ENCODE data around the gene RPTOR. TPM values are rescaled to one million over a fixed set of nuclear protein-coding genes. Genes with fewer than 3 reads are reported as not detected.

Gene RPTOR
- total RNA-seq, 1 experiment from 2014 or later = 19.7 TPM

DNA sequence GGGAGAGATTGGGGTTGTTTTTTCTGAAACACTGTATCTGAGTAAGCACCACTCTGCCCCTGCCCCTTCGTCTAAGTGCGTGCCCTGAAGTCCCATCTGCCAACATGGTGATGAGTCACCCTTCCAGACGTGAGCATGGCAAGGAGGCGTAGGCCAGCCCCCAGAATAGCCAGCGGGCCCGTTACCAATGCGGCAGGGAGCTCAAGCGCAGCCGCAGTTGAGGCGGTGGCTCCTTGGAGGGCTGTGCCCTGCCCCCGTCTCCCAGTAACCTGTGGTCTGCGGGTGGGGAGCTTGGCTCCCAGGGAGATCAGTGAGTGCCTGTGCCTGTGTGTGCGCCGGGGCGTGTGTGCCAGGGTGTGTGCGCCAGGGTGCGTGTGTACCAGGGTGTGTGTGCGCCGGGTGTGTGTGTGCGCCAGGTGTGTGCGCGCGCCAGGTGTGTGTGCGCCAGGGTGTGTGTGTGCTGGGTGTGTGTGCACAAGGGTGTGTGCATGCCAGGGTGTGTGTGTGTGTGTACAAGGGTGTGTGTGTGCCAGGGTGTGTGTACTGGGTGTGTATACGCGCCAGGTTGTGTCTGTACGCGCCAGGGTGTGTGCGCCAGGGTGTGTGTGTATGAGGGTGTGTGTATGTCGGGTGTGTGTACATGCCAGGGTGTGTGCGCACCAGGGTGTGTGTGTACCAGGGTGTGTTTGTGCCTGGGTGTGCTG is 348.4 kb downstream of the RPTOR start:
- peak; percentile 74 for DNase-seq (ENCODE audit: extremely low read depth, low read depth)

DNA sequence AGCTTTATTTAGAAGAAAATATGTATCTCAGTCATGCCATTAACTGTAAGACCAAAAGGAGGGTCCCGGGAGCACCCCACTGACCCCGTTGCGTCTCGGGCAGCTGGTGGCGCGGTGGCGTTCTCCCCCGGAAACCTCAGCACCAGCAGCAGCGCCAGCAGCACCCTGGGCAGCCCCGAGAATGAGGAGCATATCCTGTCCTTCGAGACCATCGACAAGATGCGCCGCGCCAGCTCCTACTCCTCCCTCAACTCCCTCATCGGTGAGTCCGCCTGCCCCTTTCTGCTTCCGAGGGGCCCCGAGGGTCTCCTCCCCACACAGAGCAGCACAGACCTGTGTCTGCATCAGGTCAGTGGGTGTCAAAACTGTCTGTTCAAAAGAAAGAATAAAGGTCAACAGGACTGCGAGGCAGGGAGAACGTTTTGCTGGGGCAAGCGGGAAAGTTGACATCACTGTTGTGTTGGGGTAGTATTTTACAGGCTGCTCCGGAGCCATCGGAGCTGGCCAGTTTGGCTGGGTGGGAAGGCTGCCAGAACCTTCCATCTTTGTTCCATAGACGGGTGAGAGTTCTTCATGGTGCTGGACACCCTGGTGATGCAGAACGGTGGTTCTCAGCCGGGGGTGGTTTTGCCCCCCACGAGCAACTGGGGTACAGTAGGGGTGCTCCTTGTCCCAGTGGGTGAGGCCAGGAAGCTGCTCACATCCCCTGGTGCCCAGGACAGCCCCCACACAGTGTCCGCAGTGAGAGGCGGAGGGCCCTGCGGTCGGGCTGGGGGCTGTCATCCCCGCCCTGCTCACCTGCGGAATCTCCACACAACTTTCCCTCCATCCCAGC is 349.2 kb downstream of the RPTOR start:
- no peak for DNase-seq (ENCODE audit: extremely low read depth, low read depth)

DNA sequence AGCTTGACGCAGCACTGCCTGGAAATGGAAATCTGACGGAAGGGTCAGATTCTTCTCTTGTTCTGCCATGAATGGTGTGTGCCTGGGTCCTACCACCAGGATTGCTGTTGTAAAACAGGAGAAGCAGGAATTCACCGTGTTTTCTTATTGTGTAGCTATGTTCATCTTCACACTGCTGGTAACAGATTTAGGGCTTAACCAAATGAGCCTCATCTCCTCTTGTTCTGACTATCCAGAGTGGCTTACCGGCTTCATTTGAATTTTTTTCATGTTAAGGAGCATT is 349.7 kb downstream of the RPTOR start:
- no peak for DNase-seq (ENCODE audit: extremely low read depth, low read depth)

DNA sequence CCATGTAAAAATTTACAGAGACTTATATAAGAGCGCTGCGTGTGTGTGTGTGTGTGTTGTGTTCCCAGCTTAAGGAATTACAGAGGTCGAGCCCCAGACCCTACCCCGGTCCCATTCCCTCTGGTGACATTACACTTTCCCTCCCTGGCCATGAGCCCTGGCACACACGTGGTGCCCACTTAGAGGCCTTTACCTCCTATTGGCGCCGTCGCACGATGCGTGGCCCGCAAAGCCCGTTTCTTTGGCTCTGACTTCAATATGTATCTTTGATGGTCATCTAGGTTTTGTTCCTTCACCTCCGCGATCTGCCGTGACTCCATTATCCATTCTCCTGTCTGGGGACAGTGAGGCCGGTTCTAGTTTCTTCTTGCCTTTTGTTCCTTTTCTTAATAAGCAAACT is 350.1 kb downstream of the RPTOR start:
- DNase-seq (ENCODE audit: extremely low read depth, low read depth) = no peak

DNA sequence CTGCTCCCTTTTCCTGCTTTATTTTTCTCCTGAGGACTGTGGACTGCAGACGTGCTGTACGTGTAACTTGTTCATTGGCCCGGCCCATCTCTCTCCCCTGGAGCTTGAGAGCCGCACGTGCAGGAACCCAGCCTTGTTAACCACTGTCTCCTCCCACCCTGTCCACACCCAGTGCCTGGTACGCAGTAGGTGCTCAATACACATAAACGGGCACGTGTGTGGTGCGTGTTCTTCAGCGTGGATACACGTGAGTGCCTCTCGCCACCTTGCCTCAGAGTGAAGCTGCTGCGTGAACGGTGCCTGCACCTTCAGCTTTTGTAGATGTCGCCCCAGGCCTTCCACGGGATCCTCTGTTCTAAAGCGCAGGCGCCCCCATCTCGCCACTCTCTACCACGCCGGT is 350.7 kb downstream of the RPTOR start:
- DNase-seq (ENCODE audit: extremely low read depth, low read depth) = no peak

DNA sequence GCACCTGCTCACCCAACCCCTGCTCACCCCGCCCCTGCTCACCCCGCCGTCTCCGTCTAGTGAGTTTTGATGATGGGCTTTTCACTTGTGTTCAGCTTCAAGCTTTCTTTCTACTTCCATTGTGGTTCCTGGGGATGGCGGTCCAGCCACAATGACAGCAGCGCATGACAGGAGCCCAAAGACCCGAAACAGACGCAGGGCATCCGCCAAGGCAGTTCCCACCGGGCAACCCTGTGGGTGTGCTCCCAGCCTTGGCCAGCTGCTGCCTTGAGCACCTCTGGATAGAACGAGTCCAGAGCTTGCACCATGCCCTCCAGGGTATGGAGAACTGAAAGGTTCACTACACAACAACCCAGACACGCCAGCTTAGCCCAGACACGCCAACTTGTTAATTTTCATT is 354.1 kb downstream of the RPTOR start:
- no peak for DNase-seq (ENCODE audit: extremely low read depth, low read depth)

DNA sequence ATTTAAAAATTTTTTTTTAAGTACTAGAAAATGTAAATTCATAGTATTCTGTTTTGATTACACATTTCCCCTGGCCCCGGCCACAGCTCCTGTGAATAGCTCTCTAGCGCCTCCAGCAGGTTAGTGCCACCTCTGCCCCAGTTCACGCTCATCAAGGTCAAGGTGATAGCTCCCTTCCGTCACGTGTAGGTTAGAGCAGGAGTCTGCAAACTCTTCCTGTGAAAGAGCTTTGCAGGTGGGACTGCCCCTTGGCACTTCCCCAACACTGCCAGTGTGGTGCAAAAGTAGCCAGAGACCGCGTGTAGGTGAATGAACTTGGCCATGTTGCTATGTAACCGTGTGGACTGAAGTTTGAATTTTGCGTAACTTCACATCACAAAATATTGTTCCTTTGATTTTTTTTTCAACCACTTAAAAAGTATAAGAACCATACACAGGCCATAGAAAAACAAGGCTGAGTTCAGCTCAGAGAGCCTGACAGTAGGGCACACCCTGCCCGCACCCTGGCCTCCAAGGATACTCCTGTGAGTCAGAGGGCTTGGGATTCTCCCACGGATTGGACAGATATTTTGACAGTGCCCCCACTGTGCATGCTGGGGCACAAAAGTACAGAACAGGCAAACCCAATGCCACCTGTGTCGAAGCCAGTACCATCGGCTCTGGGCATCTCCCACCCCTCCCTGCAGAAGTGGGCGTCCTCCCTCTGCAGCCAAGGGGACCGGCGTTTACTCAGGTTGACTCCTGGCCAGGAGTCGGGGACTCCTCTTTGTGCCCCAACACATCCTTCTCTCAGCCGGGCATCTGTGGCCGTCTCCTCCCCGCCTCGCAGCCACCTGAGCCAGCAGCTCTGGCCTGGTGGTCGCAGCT is 355.0 kb downstream of the RPTOR start:
- peak; percentile 54 for DNase-seq (ENCODE audit: extremely low read depth, low read depth)

DNA sequence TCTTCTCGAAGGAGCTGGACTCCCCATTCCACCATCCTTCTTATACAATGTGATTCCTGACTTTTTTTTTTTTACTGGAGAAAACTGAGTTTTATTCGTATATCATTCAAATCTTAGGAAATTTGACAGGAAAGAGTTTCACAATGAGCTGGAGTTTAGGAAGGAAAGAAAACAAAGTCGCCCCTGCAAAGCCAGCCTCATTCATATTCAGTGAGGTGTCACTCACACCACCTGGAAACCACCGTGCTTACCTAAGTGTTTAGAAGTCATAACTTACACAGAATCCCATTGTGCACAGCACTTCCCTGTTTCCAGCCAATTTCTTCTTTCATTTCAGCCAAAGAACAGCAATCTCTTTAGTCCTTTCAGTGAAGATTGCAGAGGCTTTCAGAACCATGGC is 356.7 kb downstream of the RPTOR start:
- no peak for DNase-seq (ENCODE audit: extremely low read depth, low read depth)

DNA sequence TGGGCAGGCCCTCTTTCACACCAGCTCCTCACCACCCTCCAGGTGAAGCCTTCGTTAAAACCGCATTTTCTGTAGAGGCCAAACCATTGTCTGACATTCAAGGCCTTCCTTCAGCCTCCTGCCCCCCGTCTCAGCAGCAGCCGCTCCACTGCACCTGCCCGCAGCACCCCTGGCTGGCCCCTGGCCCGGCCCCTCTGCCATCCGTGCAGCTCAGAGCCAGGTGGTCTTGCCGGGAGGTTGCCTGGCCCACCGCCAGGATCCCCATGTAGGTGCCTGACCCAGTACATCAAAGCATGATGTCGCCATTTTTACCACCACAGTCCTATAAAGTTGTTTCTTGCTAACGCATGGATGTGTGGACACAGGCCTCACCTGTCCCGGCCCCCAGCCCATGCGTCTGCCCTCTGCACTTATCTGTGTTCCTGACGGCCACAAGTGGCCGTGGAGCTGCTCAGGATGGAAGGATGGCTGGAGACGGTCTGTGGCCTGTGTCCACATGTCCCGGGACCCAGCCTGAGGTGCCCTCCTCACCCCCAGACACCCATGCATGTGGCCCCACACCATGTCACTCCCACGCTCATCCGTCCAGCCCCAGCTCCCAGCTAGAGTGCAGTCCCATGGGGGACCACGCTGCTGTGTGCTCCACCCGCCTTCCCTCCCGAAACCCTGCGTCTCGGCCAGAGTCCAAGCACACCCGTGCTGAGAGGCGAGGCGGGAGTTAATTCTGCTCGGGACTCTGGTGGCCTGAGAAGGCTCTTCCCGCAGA is 357.7 kb downstream of the RPTOR start:
- no peak for DNase-seq (ENCODE audit: extremely low read depth, low read depth)

DNA sequence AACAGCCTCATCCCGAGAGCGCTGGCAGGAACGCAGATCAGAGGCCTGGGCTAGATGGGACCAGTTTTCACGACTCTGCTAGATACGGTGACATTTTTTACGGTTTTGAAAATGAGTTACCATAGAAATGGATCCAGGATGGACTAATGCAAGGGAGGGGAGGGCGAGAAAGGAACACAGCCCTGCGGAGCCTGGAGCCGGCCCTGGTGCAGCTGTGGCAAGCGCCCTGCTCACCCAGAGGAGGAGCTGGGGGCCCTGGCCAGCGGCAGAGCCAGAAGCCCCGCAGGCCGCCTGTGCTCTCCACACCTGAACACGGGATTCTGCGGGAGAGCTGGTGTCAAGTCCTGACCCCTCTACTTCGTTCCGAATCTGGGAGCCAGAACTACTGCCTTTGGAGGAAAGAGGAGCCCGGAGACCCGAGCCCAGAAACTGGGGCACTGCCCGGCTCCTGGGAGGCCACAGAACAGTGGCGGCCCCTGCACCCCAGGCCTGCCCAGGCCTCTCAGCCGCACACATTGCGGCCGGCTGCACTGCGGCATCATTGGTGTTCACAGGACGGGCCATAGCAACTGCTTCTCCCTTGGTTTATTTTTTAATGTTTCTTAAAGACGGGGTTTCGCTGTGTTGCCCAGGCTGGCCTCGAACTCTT is 358.4 kb downstream of the RPTOR start:
- DNase-seq (ENCODE audit: extremely low read depth, low read depth) = no peak

DNA sequence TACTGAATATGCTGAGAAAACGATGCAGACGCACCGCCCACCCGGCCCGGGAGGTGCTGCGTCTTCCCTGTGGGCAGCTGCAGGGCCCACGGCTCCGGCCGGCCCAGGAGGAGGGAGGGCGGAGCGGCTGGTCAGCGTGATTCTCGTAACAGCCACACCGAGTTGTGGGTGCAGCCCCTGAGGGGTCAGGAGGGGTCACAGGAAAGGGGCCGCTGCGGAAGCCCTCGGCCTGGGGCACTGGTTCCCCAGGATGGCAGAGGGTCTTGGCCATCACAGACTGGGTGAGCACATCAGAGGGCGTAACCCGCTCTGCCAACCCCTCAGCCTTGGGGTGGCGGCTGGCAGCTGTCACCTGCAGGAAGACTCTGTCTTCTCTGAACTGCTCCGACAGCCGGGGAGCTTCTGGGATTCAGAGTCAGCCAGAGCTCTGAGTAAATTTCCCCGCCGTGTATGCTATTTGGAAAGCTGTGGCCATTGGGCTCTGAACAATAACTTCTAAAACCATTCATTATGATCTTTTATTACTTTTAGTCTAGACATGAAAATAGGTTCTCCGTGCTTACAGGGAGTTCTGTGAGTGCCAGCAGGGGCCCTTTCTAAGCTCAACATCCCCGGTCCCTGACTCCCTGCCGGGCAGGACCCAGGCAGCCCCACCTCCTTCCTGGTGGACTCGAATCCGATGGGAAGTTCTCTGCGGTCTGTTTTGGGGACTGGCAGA is 359.6 kb downstream of the RPTOR start:
- no peak for DNase-seq (ENCODE audit: extremely low read depth, low read depth)

DNA sequence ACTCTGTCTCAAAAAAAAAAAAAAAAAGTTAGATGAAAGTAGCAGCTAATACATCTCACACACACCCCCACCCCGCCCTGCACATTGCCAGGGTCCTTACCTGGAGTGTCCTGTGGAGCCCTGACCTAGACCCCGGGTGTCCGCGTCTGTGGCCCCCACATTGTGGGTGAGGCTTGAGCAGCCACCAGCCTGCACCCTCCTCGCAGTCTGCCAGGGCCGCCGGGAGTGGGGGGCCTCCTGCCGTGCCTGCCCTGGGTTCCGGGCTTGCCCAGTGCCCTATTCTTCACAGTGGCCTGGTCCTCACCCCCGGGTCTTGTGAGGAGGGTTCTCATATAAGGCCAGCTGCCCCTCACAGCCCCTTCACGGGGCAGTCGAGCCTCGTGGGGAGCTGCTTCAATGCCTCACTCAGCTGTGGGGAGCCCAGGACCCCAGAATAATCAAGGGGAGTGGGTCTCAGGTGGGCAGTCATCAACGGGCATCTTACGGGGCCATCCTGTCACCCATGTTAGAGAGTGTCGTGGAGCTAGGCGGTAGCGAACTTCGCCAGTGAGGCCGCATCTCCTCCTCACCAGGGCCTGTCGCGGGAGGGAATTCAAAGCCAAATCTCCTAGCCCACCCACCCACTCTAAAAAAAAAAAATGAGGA is 361.1 kb downstream of the RPTOR start:
- no peak for DNase-seq (ENCODE audit: extremely low read depth, low read depth)

DNA sequence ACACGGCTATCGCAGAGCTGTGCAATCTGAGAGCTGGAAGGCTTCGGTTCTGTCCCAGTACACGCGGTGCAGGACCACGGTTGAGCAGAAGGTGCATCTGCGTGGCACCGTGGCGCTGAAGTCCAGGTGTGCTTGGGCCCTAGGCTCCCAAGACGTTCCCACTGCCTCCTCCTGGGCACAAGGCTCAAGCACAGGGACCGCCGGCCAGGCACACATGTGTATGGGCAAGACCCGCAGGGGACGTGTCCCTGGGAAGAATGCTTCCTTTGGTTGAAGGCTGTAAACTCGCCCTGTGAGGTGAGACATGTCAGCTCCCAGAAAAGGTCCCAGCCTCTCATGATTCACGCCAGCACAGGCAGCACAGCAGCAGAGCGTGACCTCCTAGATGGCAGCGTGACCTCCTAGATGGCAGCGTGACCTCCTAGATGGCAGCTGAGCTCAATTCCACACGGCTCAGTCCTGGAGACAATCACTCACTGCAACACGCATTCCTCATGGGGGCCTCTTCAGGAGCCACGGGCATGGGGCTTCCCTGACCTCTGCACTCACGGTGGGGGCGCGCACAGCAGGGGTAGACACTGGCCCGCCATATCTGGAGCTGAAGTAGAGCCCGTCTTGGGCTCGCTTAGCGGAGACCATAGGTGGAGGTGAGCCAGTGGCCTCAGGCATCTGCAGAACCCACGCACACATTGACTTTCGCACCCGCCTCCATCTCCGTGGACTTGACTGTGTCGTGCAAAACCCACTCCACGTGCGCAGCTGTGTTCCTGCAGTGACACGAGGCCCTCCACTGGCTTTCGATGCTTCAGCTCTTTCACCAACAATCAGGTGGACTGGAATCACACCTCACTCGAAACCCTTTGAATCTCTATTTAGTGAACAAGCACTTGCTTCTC is 362.0 kb downstream of the RPTOR start:
- DNase-seq (ENCODE audit: extremely low read depth, low read depth) = no peak

DNA sequence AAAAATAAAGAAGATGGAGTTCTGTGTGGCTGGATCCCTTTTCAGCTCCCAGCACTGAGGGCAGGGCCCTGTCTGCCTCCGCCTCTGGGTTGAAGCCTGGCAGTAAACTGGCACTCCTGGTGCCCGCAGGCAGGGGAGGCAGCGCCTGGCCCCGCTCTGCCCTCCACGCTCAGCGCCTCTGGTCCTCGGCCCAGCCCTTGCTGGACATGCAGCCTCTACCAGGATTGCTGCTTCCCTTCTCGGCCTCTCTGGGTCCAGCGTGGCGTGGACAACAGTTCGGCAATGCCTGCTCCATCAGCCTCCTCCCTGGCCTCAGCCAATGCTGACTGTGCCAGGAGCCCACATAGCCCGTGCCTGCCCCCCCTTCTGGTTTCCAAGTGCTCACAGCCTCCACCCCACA is 362.6 kb downstream of the RPTOR start:
- no peak for DNase-seq (ENCODE audit: extremely low read depth, low read depth)

DNA sequence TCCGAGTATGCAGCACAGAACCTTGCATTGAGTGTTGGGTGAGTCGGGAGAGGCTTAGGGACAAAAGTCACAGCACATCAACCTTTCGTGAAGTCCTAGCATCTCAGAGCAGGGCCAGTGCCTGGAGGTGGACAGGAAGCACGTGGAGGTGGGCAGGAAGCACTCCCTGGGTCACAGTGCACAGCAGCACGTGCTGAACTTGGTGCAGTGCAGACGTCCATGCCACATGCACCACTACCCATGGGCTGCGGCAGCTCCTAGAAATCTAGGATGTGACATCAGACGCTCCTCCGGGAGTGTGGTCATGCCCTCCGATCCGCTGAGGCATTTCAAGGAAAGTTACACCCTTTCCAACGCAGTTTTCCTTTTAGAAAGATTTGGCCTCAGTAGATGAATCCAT is 363.6 kb downstream of the RPTOR start:
- no peak for DNase-seq (ENCODE audit: extremely low read depth, low read depth)

DNA sequence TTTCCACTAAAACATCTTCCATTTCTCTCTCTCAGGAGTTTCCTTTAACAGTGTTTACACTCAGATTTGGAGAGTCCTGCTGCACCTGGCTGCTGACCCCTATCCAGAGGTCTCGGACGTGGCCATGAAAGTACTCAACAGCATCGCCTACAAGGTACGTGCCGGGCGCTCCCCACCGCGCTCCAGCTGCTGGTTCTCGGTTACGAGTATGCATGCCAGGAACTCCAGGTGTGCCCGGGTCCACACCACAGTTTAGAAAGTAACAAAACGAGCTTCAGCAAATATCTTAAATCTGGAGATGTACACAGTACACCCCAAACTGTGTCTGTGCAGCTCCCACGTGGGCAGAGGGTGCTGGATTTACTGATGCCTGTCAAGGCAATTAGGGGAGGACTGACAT is 364.1 kb downstream of the RPTOR start:
- DNase-seq (ENCODE audit: extremely low read depth, low read depth) = no peak

DNA sequence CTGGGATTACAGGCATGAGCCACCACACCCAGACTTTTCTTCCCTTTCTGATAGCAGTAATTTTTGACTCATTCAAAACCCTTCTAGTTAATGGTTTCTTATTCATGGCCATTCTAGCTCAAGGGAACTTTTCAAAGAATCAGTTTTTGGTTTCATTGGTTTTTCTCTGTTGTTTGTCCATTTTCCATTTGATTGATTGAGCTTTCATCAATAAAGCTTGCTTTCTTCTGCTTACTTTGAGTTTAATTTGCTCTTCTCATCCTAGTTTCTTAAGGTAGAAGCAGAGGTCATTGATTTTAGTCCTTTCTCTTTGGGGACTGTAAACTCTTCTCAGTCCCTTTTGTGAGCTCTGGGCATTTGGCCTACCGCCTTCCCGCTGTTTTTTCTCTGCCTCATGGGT is 365.0 kb downstream of the RPTOR start:
- DNase-seq (ENCODE audit: extremely low read depth, low read depth) = no peak

DNA sequence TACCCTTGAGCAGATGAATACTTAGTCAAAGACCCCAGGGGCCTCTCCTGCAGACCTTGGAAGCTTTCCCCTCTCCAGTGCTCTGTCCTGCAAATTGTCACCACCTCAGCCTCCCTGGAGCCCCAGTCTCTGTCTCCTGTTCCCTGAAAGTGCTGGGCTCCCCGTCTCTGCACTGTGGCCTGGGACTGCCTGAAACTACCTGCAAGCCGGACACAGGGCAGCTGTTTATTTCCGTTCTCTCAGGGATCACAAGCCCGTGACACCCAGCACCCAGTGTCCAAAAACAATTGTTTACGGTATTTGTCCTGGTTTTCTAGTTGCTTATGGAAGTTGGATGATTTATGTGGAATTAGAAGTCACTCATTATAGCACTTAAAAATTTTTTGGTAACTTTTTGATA is 365.4 kb downstream of the RPTOR start:
- DNase-seq (ENCODE audit: extremely low read depth, low read depth) = no peak
